NCI-H187 treated with DMSO at 0.1 percent for 48 hours (cell line): ENCODE data around the gene NLN.
"Not testable (repeated sequence)": the region's sequence is repeated elsewhere in the genome, so short reads cannot be mapped to it uniquely, and the experiment has no call there.

Experiments
- DNase-seq: peaks from one replicate; lab custom pipeline; 2025; lab: John Stamatoyannopoulos, UW

The NLN gene

DNA sequence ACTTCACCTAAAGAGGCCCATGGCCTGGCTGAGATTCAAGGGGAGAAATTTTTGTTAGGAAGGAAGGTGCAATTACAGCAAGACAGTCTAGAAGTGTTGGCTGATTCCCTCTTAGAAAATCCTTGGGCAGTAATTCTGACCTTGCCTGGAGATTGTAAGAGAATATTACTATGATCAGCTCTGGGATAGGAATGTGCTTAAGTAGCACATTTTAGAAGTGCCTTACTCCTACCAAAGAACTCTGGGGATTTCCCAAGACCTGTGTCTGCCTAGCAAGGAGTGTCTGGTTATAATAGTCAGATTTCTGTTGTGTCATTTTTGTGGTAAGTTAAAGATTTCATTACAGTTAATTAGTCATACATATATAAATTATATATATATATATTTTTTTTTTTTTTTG, 52.3 kb downstream of the NLN start:
- DNase-seq, result no peak

DNA sequence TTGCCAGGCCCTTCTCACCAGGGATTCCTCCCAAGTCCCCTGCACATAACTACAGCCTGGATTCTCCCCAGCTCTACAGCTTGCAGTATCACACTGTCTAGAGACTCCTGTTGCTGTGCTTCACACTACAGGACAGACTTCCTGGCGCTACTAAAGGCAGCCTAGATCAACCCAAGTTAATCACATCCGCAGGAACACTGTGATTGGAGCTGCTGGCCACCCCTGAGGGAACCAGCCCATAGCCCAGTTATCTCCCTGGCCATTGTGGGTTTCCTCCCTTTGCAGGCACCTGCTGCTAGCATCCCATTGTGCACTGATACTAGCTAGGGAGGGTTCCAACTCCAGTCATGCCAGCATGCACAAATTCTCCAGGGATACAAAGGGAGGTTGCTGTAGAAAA, 53.5 kb downstream of the NLN start:
- no peak for DNase-seq

DNA sequence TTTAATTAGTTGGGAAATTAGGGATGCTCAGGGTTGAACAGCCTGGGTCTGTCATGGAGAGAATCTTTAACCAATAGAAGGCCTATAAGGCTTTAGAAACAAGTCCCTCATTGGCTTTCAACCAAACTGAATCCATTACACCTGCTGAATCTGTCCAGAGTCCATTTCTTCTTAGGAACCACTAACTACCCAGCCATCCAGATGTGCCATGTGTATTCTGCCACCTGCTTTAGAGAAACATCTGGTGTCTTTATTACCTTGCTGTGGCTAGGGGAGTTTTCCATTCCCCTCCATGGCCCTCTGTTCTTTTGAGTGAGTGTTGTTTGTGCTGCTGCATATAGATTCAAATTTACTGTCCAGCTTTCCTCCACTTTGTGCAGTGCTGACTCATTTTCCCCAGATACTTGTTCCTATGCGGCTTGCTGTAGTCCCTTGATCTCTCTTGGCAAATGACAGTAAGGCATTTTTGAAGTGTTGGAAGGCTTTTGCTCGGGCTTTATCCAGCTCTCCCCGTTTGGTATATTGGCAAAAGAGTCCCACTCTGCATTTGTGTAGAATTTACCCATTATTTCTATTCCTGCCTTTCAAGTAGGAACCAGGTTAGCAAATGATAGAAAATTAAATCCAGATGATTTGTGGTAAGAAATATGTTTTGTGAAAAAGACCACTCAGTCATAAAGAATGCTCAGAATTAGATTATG, 54.6 kb downstream of the NLN start:
- no peak for DNase-seq

DNA sequence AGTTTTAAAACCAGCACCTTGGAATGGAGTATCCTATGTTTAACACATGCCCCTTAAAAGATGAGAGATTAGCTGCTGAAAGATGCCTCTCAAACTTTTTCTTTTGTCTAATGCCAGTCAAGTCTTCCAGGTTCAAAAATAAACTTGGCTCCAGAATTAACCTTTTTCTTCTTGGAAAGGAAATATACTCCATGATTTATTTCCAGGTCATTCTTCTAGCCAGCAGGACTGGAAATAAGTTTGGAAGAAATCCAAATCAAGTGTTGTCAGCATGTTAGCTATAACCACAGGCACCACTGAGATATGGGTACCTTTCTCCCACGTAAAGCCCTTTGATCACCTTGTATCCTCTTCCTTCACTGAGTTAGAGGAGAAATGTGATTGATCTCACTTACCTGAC, 56.1 kb downstream of the NLN start:
- DNase-seq, result no peak

DNA sequence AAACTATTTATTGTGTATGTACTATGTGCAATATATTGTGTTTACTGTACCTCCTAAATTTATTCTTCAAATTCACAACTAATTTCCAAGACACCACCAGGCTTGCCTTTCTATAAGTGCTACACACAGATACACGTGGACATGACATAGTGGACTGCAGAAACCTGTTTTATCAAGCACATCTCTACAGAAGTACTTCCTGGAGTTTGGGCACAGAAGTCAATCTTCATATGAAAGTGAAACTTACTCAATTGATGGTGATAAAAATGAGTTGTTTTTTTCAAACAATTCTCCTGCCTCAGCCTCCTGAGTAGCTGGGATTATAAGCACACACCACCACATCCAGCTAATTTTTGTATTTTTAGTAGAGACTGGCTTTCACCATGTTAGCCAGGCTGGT, 57.6 kb downstream of the NLN start:
- no peak for DNase-seq

DNA sequence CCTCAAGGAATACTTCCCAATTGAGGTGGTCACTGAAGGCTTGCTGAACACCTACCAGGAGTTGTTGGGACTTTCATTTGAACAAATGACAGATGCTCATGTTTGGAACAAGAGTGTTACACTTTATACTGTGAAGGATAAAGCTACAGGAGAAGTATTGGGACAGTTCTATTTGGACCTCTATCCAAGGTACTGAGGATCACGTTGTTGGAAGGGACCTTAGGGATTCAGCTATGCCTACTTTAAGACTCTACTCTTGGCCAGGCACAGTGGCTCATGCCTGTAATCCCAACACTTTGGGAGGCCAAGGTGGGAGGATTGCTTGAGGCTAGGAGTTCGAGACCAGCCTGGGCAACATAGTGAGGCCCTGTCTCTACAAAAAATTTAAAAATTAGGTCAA, 66.3 kb downstream of the NLN start:
- not testable (repeated sequence) for DNase-seq

DNA sequence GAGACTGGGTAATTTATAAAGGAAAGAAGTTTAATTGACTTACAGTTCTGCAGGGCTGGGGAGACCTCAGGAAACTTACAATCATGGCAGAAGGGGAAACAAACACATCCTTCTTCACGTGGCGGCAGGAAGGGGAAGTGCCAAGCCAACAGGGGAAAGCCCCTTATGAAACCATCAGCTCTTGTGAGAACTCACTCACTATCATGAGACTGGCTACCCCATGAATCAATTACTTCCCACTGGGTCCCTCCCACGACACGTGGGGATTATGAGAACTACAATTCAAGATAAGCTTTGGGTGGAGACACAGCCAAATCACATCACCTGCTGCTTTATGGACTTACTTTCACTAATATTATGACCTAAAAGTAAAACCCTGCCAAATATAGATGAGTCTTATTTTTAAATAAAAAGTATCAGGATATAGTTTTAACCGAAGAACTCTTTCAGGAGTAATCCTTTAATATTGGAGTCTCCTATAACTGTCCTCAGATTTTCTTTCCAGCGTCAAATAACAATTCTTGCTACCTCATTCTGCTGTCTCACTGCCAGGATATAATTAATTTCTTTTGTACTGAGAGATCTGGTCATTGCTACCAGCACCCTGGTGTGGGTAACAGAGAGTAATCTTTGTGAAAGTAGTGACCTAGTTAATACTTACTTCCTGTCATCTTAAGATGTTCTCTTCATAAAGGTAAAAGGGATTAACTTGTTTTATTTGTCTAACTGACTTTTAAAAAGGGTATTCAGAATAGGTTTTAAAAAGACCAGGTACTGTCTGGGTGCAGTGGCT, 68.6 kb downstream of the NLN start:
- DNase-seq, result no peak

DNA sequence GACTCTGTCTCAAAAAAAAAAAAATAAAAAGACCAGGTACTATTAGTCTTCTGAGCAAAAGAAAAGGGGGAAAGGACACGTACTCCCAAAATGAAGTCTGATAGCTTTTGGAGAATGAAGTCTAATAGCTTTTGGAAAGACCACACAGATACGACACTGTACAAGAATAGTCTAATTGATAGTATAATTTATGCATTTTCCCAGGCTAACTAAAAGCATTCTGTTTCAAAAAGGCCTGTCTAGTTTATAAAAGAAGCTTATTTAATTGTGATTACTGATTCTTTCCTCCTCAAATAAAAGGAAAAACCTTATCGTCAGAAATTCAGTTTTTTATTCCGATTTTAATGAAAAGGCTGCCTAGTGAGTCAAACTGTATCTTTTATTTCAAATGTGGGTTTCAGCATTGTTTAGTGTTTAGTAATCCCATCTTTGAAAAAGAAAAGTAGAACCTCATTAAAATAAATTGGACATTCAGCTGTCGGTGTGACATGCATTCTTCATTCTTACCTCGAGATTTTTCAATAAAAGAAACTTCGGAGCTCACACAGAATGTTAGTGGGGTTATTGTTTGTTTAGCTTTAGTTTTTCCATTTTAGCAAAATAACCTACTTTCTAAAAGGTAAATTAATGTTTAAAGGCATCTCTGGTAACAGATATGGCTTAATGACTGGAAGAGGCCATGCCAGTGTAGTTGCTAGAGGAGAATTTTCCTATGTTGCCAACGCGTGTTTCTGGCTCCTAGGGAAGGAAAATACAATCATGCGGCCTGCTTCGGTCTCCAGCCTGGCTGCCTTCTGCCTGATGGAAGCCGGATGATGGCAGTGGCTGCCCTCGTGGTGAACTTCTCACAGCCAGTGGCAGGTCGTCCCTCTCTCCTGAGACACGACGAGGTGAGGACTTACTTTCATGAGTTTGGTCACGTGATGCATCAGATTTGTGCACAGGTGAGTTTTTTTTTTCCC, 70.0 kb downstream of the NLN start:
- DNase-seq, result no peak

DNA sequence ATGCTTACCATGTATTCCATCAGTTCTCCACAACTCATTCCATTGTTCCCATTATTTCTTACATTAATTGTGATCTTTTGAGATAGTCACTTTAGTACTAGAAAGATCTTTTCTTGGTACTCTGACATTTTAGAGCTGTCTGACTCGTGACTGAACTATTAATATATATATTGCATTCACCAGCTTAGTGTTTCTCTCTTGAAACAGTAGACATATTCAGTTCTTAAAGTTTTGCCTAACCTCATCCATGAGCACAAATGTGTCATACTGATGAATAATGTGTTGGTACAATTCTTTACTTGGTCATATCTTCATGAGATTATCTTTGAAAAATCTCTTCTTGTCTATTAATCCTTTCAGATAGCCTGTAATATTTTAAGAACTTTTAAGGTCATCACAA, 74.3 kb downstream of the NLN start:
- DNase-seq, result no peak

DNA sequence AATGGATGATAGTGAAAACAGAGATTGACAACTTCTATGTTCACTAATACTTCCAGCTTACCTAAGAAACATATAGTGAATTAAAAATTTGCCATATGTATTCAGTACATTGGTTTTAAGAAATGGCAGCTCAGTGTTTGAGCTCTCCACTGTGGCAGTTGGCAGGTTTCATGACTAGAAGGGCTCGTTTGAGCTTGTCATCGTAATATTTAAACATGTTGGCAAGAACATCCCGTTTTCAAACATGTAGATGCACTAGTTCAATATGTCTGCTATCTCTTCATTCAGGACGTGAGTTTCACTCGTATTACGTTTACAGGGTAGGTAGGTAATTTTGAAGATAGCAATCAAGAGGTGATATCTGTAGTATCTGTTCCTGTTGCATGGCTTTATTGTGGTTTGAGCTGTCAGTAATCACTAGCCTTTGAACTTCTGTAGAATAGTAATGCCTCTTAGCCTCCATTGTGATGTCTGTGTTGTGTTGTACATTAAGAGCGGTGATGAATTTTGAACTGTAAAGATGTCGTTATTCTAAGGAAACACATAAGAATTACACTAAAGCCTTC, 74.8 kb downstream of the NLN start:
- DNase-seq, result no peak

DNA sequence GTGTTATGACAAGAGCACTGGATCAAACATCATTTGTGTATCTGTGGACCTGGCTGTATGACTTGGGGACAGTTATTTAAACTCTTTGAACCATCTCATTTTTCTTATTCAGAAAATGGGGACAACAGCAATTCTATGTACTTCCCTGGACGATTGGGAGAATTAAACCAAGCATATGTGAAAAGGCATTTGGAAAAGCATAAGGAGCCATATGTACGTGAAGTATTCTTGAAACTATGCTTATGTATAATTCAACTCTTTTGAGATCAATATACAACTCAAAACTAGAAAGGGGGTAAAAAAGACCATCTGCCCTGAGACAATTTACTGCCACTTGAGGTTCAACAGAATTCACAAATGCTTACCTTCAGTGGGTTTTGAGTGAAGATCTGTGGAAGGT, 75.5 kb downstream of the NLN start:
- no peak for DNase-seq

DNA sequence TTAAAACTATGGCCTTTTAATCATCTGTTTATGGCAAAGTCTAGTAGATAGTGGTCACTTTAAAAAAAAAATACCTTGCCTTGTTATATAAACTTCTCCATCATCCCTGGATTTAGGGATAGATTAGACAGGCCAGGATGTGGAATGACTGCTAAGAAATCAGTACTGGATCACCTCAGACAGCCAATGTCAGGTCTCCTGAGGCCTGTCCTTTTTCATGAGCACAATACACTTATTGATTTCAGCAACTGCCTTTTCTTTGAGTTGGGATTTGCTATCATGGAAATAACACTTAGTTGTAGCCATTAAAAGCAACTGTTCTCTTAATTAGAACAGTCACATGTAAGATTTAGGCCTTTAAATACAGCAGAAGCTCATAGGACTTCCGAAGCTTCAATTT, 77.9 kb downstream of the NLN start:
- no peak for DNase-seq

DNA sequence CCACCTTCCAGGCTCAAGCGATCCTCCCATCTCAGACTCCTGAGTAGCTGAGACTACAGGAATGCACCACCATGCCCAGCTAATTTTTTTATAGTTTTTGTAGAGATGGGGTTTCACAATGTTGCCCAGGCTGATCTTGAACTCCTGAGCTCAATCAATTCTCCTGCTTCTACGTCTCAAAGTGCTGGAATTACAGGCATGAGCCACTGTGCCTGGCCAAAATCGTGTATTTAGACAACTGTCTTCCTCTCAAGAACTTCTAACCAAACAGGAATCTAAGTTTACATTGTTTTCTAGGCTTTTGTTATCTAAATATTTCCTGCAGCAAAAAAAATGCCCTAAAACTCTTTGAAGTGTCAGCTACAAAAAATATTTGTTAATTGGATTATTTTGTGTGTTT, 78.8 kb downstream of the NLN start:
- DNase-seq, result no peak

DNA sequence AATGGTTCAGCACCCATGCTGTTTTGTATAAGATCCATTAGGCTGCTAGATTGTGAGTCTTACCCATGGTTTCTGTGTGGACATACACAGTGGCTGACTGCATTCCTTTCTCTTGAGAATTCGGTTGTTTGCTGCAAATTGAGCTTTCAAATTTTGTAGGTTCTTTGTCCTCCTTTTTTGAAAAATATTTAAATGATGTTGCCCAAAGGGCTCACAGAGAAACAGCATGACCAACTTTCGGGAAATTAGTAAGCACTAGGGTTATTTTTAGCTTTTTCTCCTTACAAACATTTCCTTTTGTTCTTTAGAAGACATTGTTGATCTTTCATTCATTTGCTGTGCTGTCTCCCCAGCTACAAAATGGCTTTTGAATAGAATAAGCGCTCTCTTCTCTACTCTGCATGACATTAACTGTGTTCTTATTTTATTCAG, 79.4 kb downstream of the NLN start:
- no peak for DNase-seq

DNA sequence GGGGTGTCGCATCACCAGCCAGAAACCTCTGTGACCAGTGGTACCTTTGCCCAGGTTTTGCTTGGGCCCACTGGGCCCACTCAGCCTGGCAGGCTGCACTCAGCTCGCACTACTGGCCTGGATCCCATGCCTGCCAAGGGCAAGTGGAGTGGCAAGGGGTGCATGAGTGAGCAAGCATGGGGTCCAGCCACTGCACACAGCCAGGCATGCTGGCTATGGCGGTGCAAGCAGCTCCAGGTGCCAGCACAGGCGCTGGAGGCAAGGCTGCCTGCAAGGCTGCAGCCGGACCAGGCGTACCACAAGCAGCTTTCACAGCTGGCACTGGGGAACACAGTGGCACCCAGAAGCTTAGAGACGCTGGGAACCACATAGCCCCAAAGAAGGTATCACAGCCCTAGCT, 80.1 kb downstream of the NLN start:
- DNase-seq, result no peak

DNA sequence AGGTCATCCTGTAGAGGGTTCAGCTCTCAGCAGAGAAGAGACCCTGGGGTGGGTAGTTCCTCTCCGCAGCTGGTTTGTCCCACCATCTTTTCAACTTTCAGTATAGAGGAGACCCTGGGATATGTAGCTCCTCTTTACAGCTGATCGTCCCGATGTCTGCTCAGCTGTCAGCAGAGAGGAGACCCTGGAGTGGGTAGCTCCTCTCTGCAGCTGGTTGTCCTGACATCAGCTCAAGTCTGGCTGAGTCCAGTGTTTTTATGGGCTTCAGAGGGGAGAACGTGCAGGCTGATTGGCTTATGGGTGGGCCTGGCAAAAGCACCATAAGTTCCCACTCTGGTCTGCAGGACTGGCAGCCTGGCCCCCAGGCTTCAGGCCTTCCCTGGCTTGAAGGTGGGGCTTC, 80.8 kb downstream of the NLN start:
- DNase-seq, result no peak

DNA sequence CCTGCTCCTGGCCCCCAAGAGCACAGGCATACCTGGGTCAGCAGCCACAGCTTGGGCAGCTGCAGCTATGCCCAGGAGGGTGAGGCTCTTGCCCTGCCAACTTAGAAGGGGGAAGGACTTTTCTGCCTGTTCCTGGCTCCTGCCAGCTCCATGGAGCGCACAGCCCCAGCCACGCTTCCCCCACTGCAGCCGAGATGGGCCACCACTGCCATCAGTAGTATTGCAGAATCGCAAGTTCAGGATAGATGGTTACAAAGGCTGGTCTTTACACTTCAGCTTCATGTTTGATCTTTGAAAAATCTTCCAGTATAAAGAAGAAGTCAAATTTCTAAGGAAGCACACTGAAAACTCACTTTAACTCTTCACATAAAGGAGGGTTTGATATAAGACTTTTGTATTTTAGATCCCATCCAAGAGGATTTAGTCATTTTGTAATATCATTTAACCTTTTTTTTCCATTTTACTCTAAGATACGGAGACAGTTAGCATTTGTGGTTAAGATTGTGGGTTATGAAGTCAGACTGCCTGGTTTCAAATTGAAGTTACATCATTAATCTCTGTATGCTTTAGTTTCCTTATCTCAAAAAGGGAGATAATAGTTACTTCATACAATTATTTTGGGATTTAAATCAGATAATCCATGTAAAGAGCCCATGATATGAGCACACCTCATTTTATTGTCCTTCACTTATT, 81.8 kb downstream of the NLN start:
- DNase-seq, result no peak

DNA sequence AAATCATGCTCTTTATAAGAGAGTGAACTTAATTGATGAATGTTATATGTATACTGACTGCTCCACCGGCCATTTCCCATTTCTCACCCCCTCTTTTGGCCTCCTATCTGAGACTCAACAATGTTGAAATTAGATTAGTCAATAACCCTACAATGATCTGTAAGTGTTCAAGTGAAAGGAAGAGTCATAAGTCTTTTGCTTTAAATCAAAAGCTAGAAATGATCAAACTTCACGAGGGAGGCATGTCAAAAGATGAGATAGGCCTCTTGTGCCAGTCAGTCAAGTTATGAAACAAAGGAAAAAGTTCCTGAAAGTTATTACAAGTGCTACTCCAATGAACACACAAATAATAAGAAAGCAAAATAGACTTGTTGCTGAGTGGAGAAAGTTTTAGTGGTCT, 83.1 kb downstream of the NLN start:
- no peak for DNase-seq

DNA sequence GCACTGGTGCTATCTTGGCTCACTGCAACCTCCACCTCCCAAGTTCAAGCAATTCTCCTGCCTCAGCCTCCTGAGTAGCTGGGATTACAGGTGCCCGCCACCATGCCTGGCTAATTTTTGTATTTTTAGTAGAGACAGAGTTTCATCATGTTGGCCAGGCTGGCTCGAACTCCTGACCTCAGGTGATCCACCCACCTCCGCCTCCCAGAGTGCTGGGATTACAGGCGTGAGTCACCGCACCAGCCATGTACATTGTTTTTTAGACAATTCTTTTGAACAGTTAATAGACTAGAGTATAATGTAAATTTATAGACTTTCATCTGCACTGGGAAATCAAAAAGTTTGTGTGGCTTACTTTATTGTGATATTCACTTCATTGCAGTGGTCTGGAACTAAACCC, 85.5 kb downstream of the NLN start:
- DNase-seq, result not testable (repeated sequence)

DNA sequence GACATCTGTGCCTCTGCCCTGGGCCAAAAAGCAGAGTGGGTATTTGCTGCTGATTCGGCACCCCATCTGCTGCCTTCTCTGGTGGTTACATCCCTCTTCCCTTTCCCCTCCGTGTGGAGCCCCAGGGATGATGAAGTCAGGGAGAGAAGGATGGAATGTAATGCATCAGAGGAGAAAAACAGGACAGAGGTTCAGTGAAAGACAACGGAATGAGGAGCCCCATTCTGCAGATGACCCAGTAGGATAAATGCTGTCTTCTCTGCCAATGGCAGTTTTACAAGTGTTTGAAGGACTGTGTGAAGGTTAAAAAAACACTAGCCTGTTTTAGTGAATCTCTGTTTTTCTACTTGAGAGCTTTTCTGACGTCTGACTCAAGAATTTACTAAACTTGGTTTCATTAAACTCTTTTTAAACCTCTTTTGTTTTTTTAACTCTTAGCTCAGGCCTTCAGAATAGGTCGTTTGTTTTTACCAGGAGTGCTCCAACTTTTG, 86.3 kb downstream of the NLN start:
- DNase-seq, result no peak

DNA sequence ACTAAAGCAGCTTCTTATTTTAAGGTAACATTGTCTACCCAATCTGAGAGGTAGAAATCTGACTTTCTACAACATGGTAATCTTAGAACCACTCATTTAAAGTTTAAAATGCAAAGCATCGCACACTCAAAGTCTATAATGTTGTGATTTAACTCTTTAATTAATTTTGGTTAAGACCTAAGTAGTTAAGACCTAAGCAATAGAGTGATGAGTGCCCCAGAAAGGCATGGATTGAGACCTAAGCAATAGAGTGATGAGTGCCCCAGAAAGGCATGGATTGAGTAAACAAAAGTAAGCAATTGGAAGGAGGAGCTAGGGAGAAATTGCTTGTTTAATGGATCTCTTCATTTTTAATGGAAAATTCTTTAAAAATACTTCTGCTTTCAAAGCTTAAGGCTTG, 86.8 kb downstream of the NLN start:
- no peak for DNase-seq
